ENCODE results near the gene VAV1.
"Not testable (repeated sequence)": the region's sequence is repeated elsewhere in the genome, so short reads cannot be mapped to it uniquely, and the experiment has no call there.

Gene VAV1

DNA sequence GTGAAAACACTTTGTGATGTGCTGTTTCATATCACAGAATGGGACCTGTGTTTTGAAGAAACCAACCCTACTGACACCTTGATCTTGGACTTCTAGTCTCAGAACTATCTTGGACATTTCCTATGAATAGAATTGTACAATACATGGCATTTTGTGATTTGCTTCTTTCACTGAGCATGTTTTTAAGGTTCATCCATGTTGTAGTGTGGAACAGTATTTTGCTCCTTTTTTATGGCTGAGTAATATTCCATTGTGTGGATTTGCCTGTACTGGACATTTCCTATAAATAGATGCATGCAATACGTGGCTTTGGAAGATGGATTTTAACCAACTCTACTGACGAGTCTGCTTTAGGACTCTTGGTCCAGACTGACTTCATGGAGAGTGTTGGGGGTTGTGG lies 46.8 kb downstream of the VAV1 start:
- no peak for DNase-seq (ENCODE audit: low read depth)

DNA sequence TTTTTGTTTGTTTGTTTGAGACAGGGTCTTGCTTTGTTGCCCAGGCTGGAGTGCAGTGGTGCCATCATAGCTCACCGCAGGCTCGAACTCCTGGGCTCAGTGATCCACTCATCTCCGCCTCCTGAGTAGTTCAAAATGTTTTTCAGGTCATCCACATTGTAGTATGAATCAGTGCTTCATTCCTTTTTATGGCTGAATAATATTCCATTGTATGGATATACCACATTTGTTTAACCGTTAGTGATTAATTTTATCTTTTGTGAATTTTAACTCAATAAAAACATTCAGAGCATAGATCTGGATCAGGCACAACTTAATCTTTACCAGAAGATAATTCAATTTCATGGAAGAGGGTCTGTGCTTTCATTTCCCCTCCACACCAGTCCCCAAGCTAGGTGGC lies 47.7 kb downstream of the VAV1 start:
- DNase-seq (ENCODE audit: low read depth): no peak

DNA sequence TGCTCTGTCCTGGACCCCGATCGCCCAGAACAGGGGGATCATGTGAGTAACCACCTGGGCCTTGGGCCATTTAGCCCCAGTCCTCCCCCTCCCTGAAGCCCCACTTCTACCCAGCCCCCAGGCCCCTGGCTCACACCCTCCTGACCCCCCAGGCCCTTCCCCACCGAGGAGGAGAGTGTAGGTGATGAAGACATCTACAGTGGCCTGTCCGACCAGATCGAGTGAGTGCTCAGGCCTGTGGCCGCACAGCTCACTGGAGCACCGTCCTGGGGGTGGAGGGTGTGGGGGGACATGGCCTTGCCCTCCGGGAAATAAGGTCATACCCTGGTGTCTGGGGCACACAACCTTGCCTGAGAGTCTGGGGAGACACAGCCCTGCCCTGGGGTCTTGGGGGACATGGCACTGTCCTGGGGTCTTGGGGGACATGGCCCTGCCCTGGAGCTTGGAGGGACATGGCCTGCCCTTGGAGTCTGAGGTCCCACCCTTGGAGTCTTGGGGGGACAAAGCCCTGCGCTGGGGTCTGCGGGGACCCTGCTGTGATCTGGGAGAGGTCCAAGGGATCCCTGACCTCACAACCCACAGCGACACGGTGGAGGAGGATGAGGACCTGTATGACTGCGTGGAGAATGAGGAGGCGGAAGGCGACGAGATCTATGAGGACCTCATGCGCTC lies 49.3 kb downstream of the VAV1 start:
- no peak for DNase-seq (ENCODE audit: low read depth)

DNA sequence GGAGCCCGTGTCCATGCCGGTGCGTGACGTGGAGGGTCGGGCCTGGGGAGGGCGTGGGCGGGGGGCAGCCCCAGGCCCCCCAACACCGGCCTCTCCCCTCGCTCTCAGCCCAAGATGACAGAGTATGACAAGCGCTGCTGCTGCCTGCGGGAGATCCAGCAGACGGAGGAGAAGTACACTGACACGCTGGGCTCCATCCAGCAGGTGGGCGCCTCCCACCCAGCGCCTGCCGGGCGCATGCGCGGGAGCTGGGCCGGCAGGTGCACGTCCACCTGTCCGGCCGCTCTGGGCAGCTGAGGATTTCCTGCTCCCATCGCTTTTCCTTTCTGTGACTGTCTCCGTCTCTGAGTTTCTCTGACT lies 49.8 kb downstream of the VAV1 start:
- DNase-seq (ENCODE audit: low read depth): no peak

DNA sequence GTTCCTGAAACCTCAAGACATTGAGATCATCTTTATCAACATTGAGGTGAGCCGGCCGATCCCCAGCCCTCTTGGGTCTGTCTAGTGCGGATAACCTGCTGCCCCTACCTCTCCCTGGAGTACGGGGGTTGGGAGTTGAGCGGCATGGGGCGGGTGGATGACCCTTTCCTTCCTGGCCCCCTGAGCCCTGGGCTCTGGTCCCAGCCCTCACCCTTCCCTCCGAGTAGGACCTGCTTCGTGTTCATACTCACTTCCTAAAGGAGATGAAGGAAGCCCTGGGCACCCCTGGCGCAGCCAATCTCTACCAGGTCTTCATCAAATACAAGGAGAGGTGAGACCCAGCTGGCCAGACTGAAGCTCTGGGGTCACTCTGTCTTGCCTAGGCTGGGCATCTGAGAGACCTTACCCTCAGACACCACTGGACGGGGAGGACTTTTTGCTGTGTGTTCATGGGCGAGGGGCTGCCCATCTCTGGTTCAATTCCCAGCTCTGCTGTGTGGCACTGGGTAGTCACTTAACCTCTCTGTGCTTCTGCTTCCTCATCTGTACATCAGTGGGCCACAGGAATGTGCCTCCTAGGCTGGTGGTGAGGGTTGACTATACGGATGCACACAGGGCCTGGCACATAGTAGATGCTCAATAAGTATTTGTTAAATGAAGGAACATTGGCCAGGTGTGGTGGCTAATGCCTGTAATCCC lies 52.7 kb downstream of the VAV1 start:
- no peak for DNase-seq (ENCODE audit: low read depth)

DNA sequence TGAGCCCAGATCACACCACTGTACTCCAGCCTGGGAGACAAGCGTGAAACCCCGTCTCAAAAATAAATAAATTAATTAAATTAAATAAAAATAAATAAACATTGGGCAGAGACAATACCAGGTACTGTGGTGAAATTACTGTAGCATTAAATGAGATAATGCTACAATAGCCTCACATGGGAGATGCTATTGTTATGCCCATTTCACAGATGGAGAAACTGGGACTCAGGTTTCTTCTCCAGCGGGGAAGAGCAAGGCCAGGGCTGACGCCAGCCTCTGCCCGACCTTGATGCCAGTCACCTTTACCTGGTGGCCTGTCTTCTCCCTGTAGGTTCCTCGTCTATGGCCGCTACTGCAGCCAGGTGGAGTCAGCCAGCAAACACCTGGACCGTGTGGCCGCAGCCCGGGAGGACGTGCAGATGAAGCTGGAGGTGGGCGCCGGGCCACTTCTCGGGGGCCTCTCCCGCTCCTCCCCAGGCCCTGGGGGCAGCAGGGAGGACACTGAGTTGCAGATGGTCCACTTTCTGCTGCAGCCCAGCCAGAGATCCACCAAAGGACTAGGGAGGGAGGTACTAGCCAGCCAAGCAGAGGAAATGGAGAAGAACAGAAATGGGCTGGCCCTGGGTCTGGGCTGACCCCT lies 53.9 kb downstream of the VAV1 start:
- no peak for DNase-seq (ENCODE audit: low read depth)

DNA sequence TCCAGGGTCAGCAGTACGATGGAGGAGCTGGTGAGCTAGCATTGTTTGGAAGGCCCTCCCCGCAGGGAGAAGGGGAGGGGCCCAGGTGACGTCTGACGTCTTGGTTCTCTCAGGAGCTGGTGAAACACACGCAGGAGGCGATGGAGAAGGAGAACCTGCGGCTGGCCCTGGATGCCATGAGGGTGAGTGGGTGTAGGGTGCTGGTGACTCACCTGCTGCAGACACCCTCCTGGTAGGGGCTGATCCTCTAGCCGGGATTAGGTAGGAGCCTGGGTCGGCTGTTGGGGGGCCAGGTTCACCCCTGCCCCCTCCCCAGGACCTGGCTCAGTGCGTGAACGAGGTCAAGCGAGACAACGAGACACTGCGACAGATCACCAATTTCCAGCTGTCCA lies 55.8 kb downstream of the VAV1 start:
- DNase-seq (ENCODE audit: low read depth): no peak

DNA sequence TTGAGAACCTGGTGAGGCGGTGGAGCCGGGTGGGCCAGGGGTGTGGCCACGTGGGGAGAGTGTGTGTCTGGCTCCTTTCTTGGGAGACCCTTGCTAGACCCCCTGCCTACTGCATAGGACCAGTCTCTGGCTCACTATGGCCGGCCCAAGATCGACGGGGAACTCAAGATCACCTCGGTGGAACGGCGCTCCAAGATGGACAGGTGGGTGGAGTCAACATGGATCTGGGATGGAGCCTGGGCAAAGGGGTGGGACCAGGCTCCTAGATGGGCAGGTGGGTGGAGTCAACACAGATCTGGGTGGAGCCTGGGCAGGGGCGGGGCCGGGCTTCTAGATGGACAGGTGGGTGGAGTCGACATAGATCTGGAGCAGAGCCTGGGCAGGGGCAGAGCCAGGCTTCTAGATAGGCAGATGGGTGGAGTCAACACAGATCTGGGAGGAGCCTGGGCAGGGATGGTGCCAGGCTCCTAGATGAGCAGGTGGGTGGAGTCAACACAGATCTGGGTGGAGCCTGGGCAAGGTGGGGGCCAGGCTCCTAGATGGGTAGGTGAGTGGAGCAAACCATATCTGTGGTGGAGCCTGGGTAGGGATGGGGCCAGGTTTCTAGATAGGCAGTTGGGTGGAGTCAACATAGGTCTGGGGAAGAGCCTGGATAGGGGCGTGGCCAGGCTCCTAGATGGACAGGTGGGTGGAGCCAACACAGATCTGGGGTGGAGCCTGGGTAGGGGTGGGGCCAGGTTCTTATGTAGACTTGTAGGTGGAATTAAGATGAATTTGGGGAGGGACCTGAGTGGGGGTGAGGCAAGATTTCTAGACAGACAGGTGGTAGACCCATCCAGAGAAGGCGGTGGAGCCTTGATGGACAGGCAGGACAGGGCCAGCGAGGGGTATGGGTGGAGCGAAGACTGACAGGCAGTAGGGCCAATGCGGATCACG lies 56.5 kb downstream of the VAV1 start:
- DNase-seq (ENCODE audit: low read depth): no peak

DNA sequence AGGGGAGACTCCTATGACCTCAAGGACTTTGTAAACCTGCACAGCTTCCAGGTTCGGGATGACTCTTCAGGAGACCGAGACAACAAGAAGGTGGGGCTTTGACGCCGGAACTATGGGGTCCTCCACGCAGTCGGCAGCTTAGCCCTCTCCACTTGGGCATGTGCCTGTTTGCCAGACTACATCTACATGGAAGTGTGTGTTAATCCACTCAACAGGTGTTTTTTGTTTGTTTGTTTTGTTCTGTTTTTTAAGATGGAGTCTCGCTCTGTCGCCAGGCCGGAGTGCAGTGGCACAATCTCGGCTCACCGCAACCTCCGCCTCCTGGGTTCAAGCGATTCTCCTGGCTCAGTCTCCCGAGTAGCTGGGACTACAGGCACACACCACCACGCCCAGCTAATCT lies 57.3 kb downstream of the VAV1 start:
- not testable (repeated sequence) for DNase-seq (ENCODE audit: low read depth)

DNA sequence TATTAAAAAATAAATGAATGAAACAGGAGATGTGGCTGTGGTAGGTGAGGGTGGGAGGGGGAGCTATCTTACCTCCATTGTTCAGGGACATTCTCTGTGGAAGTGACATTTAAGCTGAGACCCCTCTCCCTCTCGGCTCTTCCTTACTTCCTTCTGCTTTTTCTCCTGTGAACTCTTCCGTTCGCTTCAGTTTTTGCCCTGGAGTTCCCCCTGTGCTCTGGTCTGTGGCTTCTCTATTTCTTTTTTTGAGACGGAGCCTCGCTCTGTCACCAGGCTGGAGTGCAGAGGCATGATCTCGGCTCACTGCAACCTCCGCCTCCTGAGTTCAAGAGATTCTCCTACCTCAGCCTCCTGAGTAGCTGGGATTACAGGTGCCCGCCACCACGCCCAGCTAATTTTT lies 58.6 kb downstream of the VAV1 start:
- DNase-seq (ENCODE audit: low read depth): not testable (repeated sequence)

DNA sequence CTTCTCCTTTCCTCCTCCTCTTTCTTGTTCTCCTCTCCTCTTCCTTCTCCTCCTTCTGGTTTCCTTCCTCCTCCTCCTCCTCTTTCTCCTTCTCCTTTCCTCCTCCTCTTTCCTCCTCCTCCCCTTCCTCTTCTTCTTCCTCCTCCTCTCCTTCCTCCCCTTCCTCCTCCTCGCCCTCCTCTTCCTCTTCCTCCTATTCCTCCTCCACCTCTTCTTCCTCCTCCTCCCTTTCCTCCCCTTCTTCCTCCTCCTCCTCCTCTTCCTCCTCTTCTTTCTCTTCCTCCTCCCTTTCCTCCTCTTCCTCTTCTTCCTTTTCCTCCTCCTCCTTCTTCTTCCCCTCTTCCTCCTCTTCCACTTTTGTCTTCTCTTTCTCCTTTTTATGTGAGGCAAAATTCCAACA lies 59.9 kb downstream of the VAV1 start:
- no peak for DNase-seq (ENCODE audit: low read depth)

DNA sequence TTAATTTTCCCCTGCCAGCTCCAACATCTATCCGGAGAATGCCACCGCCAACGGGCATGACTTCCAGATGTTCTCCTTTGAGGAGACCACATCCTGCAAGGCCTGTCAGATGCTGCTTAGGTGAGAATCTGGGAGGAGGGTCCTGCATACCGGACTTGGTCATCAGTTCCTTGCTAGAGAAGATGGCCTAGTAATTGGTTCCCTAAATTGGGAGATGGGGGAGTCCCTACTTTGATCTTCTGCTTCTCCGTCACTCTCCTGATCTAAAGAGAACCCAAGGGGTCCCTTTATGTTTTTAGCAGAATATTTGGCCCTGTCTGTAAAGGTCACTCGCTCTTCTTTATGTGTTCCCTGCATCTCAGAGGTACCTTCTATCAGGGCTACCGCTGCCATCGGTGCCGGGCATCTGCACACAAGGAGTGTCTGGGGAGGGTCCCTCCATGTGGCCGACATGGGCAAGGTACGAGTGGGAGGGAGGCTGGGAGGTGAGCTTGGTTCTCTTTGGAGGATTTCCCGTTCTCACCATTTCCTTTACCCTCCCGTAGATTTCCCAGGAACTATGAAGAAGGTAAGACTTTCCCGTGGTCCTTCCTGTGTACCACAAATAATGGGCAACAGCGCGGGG lies 60.8 kb downstream of the VAV1 start:
- DNase-seq (ENCODE audit: low read depth): no peak

DNA sequence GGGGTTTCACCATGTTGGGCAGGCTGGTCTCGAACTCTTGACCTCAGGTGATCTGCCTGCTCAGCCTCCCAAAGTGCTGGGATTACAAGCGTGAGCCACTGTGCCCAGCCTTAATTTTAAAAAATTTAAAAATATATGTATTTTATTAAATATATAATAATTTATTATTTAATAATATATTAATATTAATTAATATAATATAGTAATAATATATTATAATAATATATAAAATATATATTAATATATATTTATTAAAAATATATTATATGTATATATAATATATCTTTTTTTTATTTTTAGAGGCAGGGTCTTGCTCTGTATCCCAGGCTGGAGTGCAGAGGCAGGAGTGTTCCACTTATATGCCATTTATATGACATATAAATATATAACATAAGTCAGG lies 61.9 kb downstream of the VAV1 start:
- no peak for DNase-seq (ENCODE audit: low read depth)

DNA sequence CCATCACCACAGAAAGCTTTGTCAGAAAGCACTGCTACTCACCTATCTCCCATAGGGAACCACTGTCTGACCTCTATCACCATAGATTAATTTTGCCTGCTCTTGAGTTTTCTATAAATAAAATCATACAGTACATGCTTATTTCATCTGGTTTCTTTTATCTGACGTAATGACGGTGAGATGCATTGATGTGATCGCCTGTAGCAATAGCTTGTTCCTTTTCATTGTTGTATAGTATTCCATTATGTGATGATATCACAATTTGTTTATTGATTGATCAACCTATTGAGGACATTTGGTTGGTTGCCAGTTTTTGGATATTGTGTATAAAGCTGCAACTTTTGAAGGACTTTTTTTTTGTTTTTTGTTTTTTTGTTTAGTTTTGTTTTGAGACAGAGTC lies 63.0 kb downstream of the VAV1 start:
- no peak for DNase-seq (ENCODE audit: low read depth)

DNA sequence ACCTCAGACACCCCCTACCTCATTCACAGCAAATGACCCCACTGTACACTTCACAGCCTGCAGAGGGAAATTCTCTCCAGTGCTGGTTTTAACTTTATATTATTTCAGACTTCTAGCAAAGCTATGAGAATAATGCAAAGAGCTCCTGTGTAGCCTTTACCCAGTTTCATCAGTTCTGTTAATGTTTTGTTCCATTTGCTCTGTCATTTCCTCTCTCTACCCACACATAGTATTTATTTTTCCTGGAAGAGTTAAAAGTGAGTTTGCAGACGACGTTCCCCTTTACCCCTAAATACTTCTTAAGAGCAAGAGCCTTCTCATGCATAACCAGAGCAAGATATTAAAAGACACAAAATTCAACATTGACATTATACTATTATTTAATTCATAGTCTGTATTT lies 65.0 kb downstream of the VAV1 start:
- DNase-seq (ENCODE audit: low read depth): no peak

DNA sequence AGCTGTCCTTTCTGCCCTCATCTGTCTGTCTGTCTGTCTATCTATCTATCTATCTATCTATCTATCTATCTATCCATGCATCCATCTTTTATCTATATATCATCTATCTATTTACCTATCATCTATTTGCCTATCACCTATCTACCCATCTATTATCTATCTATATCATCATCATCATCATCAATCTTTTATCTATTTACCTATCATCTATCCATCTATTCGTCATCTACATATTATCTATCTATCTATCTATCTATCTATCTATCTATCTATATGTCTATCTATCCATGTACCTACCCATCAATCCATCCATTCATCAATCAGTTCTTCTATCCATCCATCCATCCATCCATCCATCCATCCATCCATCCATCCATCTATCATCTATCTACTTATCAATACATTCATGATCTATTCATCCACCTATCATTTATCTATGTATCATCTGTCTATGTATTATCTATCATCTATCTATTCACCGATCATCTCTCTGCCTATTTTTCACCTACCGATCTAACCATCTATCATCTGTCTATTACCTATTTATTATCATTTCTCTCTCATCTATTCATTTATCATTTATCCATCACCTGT lies 65.7 kb downstream of the VAV1 start:
- DNase-seq (ENCODE audit: low read depth): no peak

DNA sequence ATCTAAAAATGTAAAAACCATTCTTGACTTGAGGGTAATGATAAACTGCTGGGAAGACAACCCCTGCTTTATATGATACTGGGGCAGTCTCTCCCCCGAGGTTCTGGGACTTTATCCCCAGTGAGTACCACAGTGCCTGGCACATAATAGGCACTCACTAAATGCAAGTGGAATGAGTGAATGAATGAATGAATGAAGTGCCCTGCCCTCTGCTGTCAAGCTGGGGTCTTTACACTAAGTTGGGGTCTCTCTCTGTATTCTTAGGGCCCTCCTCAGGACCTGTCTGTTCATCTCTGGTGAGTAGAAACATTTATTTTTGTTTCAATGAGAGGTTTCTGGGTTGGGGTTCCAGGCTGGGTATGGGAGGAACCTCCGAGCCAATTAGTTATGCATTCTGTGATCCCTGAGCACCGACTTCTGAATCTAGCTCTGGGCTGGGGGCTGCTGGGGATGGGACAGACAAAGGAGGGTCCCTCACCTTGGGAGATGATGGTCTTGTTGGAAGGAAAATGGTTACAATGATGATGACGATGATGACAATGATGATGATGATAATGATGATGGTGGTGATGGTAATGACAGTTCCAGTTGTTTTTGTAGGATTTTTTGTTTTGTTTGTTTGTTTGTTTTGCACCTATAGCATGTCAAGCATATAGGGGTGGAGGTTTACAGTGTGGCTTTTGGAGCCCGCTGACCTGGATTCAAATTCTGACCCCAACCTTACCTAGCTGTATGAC lies 70.5 kb downstream of the VAV1 start:
- no peak for DNase-seq (ENCODE audit: low read depth)

DNA sequence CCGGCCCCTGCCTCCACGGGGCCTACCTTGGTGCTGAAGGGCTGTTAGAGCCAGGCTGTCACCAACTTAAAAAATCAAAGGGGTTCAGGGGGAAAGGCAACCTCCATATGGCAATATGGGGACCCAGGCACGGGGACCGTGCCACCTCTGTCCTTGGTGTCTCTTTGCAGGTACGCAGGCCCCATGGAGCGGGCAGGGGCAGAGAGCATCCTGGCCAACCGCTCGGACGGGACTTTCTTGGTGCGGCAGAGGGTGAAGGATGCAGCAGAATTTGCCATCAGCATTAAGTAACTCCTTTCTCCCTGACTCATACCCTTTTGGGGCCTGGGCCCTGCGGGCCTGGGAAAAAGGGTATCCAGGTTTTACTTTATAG lies 75.3 kb downstream of the VAV1 start:
- DNase-seq (ENCODE audit: low read depth): no peak

DNA sequence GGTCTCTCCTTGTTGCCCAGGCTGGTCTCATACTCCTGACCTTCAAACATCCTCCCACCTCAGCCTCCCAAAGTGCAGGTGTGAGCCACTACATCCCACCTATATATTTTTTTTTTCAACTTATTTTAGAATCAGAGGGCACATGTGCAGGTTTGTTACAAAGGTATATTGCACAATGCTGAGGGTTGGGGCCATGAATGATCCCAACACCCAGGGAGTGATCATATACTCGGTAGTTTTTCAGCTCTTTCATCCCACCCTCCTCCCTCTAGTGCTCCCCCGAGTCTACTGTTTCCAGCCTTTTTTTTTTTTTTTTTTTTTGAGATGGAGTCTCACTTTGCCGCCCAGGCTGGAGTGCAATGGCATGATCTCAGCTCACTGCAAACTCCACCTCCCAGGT lies 76.5 kb downstream of the VAV1 start:
- DNase-seq (ENCODE audit: low read depth): no peak

DNA sequence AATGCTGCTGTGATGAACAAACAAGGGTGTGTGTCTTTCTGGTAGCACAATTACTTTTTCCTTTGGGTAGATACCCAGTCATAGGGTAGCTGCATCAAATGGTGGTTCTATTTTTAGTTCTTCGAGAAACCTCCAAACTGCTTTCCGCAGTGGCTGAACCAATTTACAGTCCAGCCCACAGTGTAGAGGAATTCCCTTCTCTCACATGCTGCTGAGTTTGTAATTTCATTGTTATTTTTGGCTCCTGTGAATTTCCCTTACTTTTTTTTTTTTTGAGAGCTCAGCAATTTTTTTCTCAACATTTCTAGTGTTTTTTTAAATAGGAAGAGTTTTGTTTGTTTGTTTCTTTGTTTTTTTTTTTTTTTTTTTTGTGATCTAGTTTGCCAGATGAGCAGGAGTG lies 77.4 kb downstream of the VAV1 start:
- DNase-seq (ENCODE audit: low read depth): no peak

DNA sequence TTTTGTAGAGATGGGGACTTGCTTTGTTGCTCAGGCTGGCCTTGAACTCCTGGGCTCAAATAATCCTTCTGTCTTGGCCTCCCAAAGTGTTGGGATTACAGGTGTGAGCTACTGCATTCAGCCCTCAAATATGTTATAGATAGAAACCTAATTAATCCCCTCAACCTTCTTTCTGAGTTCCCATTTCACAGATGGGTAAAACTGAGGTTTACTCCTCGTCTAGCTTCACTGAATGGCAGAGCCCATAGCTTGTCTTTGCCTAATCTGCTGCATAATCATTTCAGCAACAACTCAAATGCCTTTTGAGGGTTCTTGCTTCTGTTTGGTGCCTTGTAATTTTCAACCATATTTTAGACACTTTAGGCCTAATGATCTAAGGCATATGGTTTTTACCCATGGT lies 78.9 kb downstream of the VAV1 start:
- no peak for DNase-seq (ENCODE audit: low read depth)
